Measurements from ENCODE around the gene EFCAB11. TPM values are rescaled to one million over a fixed set of nuclear protein-coding genes. Genes with fewer than 3 reads are reported as not detected.

Gene EFCAB11
- total RNA-seq, 4 donors from 2014 or later = 3.3 to 15.6 (median 6.9) TPM

DNA sequence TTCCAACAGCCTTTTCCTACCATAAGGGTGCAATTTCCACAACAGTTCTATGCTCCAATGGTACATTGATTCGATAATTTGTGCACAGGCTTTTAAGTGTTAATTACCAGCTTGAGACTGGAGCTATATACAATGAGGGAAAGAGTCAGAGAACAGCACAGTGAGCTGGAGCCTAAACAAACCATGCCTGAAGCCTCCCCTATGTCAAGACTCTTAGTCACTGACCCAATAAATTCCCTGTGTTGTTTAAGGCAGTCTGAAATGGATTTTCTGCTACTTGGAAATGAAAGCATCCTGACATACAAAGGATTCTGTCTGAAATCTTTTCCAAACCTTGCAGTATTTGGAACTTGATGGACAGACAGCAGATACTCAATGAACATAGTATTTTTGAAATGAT lies 149.0 kb downstream of the EFCAB11 start:
- DNase-seq = no peak
- no peak overlapping the region for H3K27ac ChIP-seq
- no peaks in the 10 kb centered on the region for H3K4me1 ChIP-seq
- TF ChIP-seq, protein P1, sequence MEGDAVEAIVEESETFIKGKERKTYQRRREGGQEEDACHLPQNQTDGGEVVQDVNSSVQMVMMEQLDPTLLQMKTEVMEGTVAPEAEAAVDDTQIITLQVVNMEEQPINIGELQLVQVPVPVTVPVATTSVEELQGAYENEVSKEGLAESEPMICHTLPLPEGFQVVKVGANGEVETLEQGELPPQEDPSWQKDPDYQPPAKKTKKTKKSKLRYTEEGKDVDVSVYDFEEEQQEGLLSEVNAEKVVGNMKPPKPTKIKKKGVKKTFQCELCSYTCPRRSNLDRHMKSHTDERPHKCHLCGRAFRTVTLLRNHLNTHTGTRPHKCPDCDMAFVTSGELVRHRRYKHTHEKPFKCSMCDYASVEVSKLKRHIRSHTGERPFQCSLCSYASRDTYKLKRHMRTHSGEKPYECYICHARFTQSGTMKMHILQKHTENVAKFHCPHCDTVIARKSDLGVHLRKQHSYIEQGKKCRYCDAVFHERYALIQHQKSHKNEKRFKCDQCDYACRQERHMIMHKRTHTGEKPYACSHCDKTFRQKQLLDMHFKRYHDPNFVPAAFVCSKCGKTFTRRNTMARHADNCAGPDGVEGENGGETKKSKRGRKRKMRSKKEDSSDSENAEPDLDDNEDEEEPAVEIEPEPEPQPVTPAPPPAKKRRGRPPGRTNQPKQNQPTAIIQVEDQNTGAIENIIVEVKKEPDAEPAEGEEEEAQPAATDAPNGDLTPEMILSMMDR (IDR thresholded peaks at IDR 0.05) = no peak
- TF ChIP-seq POLR2A (IDR thresholded peaks at IDR 0.05) = no peak
- H3K4me3 ChIP-seq = no peak overlapping the region
- H3K36me3 ChIP-seq = no peaks in the 10 kb centered on the region
- no peaks in the 10 kb centered on the region for H3K9me3 ChIP-seq
- no peaks in the 10 kb centered on the region for H3K27me3 ChIP-seq

- DNase-seq = no peak
- TF ChIP-seq, protein P1 (IDR thresholded peaks at IDR 0.05) = no peak
- no peak for TF ChIP-seq POLR2A (IDR thresholded peaks at IDR 0.05)
- H3K9me3 ChIP-seq = no peaks in the 10 kb centered on the region
- no peaks in the 10 kb centered on the region for H3K27me3 ChIP-seq
- no peaks in the 10 kb centered on the region for H3K4me1 ChIP-seq
- no peaks in the 10 kb centered on the region for H3K36me3 ChIP-seq
- H3K4me3 ChIP-seq = no peak overlapping the region
- no peak overlapping the region for H3K27ac ChIP-seq
Observed at GRCh38 chr14:89803542-89803941, 151.0 kb downstream of the EFCAB11 start.

- Histone ChIP-seq H3K27ac (no peak overlapping the region), H3K4me3 (no peak overlapping the region), H3K4me1 (no peaks in the 10 kb centered on the region), H3K36me3 (no peaks in the 10 kb centered on the region), H3K27me3 (no peaks in the 10 kb centered on the region), H3K9me3 (no peaks in the 10 kb centered on the region)
- no peak for TF ChIP-seq POLR2A (IDR thresholded peaks at IDR 0.05)
- TF ChIP-seq, protein P1 (IDR thresholded peaks at IDR 0.05) = no peak
- no peak for DNase-seq
Observed at GRCh38 chr14:89801136-89801535, 153.4 kb downstream of the EFCAB11 start.

- no peak for DNase-seq
- TF ChIP-seq POLR2A (IDR thresholded peaks at IDR 0.05) = no peak
- TF ChIP-seq, protein P1 (IDR thresholded peaks at IDR 0.05) = no peak
- H3K9me3 ChIP-seq = no peaks in the 10 kb centered on the region
- no peaks in the 10 kb centered on the region for H3K36me3 ChIP-seq
- no peaks in the 10 kb centered on the region for H3K27me3 ChIP-seq
- no peak overlapping the region for H3K4me3 ChIP-seq
- H3K27ac ChIP-seq = no peak overlapping the region
- H3K4me1 ChIP-seq = no peaks in the 10 kb centered on the region
Observed at GRCh38 chr14:89798212-89798773, 156.2 kb downstream of the EFCAB11 start.

- H3K36me3 ChIP-seq = no peaks in the 10 kb centered on the region
- no peak for DNase-seq
- H3K9me3 ChIP-seq = no peaks in the 10 kb centered on the region
- H3K27me3 ChIP-seq = no peaks in the 10 kb centered on the region
- H3K4me1 ChIP-seq = no peaks in the 10 kb centered on the region
- no peak overlapping the region for H3K27ac ChIP-seq
- H3K4me3 ChIP-seq = no peak overlapping the region
- TF ChIP-seq, protein P1 (IDR thresholded peaks at IDR 0.05) = no peak
- no peak for TF ChIP-seq POLR2A (IDR thresholded peaks at IDR 0.05)
Observed at GRCh38 chr14:89797148-89797547, 157.4 kb downstream of the EFCAB11 start.

GRCh38 chr14:89794096-89794495 lies 160.4 kb downstream of the EFCAB11 start:
- TF ChIP-seq, protein P1 (IDR thresholded peaks at IDR 0.05) = no peak
- no peak for TF ChIP-seq POLR2A (IDR thresholded peaks at IDR 0.05)
- peak in 1 of 3 donors; percentile 54 for DNase-seq
- H3K27ac ChIP-seq = peak overlapping the region in 1 of 4 donors; percentile 52

More at GRCh38 chr14:89794096-89794495, 160.4 kb downstream of the EFCAB11 start:
- no peaks in the 10 kb centered on the region for H3K36me3 ChIP-seq
- no peaks in the 10 kb centered on the region for H3K9me3 ChIP-seq
- no peaks in the 10 kb centered on the region for H3K4me1 ChIP-seq
- no peaks in the 10 kb centered on the region for H3K27me3 ChIP-seq
- H3K4me3 ChIP-seq = no peak overlapping the region
